Stimulated activated CD8-positive, alpha-beta memory T cell treated with anti-CD3 and anti-CD28 coated beads, Interleukin-4, amount 100 ng/mL, for 48 hours (primary cell): Measurements from ENCODE around the gene FOXK2.
A peak's percentile ranks its signal among the peaks of the same experiment; 100 is the strongest.
"Not testable (repeated sequence)": the region's sequence is repeated elsewhere in the genome, so short reads cannot be mapped to it uniquely, and the experiment has no call there.

Experiments
- DNase-seq: peaks from one replicate; pipeline ENCODE4 v3.0.0-alpha.2; 2020

The FOXK2 gene

GRCh38 chr17:82496529-82497434 lies 22.8 kb upstream of the FOXK2 start:
- peak; percentile 95 for DNase-seq

- peak; percentile 54 for DNase-seq
These were observed 21.8 kb upstream of the FOXK2 start for GRCh38 chr17:82497483-82498405.

- DNase-seq: no peak
These were observed 17.3 kb upstream of the FOXK2 start for GRCh38 chr17:82502207-82502606.

- no peak for DNase-seq
These were observed 16.3 kb upstream of the FOXK2 start for GRCh38 chr17:82503094-82503727.

GRCh38 chr17:82503728-82504308 lies 15.7 kb upstream of the FOXK2 start:
- DNase-seq: no peak

GRCh38 chr17:82505296-82505695 lies 14.2 kb upstream of the FOXK2 start:
- DNase-seq: no peak

- peak; percentile 61 for DNase-seq
These were observed 13.1 kb upstream of the FOXK2 start for GRCh38 chr17:82506402-82506801.

GRCh38 chr17:82507631-82508175 lies 11.8 kb upstream of the FOXK2 start:
- no peak for DNase-seq

- DNase-seq: not testable (repeated sequence)
These were observed 7.9 kb upstream of the FOXK2 start for GRCh38 chr17:82511642-82512041.

GRCh38 chr17:82513864-82514263 lies 5.7 kb upstream of the FOXK2 start:
- DNase-seq: not testable (repeated sequence)

- DNase-seq: no peak
These were observed 2.2 kb upstream of the FOXK2 start for GRCh38 chr17:82517230-82517865.

- DNase-seq: peak; percentile 51
These were observed 705 bp downstream of the FOXK2 start for GRCh38 chr17:82519971-82520903.

GRCh38 chr17:82524540-82524939 lies 5.0 kb downstream of the FOXK2 start:
- DNase-seq: no peak

GRCh38 chr17:82525712-82526111 lies 6.2 kb downstream of the FOXK2 start:
- DNase-seq: no peak

GRCh38 chr17:82527898-82528297 lies 8.4 kb downstream of the FOXK2 start:
- no peak for DNase-seq

- DNase-seq: no peak
These were observed 9.1 kb downstream of the FOXK2 start for GRCh38 chr17:82528484-82529265.

- DNase-seq: no peak
These were observed 10.4 kb downstream of the FOXK2 start for GRCh38 chr17:82529914-82530300.

GRCh38 chr17:82531431-82531881 lies 11.9 kb downstream of the FOXK2 start:
- DNase-seq: no peak

GRCh38 chr17:82534401-82534812 lies 14.9 kb downstream of the FOXK2 start:
- no peak for DNase-seq
